ENCODE results near the gene ZFP36L2.

The ZFP36L2 gene, protein sequence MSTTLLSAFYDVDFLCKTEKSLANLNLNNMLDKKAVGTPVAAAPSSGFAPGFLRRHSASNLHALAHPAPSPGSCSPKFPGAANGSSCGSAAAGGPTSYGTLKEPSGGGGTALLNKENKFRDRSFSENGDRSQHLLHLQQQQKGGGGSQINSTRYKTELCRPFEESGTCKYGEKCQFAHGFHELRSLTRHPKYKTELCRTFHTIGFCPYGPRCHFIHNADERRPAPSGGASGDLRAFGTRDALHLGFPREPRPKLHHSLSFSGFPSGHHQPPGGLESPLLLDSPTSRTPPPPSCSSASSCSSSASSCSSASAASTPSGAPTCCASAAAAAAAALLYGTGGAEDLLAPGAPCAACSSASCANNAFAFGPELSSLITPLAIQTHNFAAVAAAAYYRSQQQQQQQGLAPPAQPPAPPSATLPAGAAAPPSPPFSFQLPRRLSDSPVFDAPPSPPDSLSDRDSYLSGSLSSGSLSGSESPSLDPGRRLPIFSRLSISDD

GRCh38 chr2:43226558-43226954, at the start of gene ZFP36L2:
Gene ZFP36L2, minus strand, starts transcription at chr2:43226606. Its CDS starts 291 bp downstream, at chr2:43226315.
- peak; percentile 93 to 95 for DNase-seq

DNA sequence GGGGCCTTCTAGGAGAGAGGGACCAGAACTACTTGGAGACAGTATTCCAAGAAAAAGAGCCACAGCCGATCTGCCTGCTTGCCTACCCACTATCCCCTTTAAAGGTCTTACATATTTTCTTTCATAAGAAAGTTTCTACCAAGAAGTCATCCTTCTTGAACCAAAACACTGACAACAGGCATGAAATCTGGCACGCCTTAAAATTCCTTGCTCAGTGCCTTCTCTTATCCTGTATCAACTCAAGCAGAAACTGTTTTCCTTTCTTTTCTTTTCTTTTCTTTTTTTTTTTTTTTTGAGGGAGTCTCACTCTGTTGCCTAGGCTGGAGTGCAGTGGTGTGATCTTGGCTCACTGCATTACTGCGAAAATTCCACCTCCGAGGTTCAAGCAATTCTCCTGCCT, 48.3 kb upstream of the ZFP36L2 start:
- no peak for DNase-seq

- no peak for DNase-seq
Observed at GRCh38 chr2:43274055-43274454, 47.6 kb upstream of the ZFP36L2 start.

- peak in 1 of 2 donors; percentile 13 for DNase-seq
Observed at GRCh38 chr2:43273529-43273928, 47.1 kb upstream of the ZFP36L2 start.

- DNase-seq: no peak
Observed at GRCh38 chr2:43270930-43271615, 44.7 kb upstream of the ZFP36L2 start.

DNA sequence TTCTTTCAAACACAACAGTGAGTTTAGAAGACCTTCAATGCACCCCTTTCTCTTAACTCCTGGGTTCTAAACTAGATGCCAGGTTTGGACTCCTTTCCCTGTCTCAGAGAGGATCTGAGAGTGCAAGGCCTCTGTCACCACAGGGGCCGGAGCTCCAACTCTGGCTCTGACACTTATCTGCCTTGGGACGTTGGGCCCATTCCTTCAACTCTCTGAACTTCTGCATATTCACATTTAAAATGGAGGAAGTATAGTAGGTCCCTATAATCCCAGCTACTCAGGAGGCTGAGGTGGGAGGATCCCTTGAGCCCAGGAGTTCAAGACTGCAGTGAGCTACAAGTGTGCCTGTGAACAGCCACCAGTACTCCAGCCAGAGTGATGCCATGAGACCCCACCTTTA, 44.1 kb upstream of the ZFP36L2 start:
- no peak for DNase-seq

GRCh38 chr2:43269706-43270105, 43.3 kb upstream of the ZFP36L2 start:
- no peak for DNase-seq

- no peak for DNase-seq
Observed at GRCh38 chr2:43269074-43269572, 42.7 kb upstream of the ZFP36L2 start.

- DNase-seq: no peak
Observed at GRCh38 chr2:43268066-43268953, 41.9 kb upstream of the ZFP36L2 start.

- DNase-seq: no peak
Observed at GRCh38 chr2:43267381-43267780, 41.0 kb upstream of the ZFP36L2 start.

- DNase-seq: no peak
Observed at GRCh38 chr2:43266711-43267111, 40.3 kb upstream of the ZFP36L2 start.

DNA sequence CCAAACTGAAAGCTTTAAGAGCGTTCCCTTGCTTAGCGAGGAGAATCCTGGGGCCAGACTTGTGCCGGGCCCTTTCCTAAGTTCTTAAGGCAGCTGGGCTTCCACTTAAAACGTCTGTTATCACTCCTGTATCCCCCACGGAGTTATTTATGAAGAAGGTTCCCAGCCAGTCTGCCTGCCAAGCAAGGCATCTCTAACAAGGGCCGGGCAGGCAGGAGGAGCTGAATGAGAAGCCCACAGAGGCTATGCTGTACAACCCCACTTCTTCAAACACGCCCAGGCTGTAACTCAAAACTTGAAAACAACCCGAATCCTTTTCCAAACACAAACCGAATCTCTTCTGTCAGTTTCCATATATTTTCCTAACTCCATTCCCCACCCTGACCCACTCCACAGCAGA, 39.0 kb upstream of the ZFP36L2 start:
- DNase-seq: no peak

- DNase-seq: no peak
Observed at GRCh38 chr2:43265001-43265400, 38.6 kb upstream of the ZFP36L2 start.

DNA sequence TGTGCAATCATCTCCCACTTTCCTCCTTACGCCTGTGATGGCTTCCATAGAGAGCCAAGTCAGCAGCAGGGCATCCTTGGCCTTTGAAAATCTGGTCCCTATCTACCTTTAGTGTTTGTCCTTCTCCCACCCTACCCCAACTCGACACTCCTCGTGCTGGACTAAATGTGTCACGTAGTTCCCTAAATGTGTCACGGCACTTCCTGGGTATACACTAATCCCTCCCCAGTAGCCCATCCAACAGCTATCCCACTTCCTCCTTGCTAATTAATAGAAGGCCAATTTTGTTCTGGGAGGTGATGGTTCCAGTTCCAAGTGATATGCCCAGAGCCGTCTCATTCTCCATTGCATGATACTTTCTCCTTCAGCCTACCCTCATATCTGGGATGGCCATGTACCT, 36.5 kb upstream of the ZFP36L2 start:
- DNase-seq: no peak

GRCh38 chr2:43262239-43262638, 35.8 kb upstream of the ZFP36L2 start:
- DNase-seq: no peak

- no peak for DNase-seq
Observed at GRCh38 chr2:43259512-43259911, 33.1 kb upstream of the ZFP36L2 start.

GRCh38 chr2:43258547-43259156, 32.2 kb upstream of the ZFP36L2 start:
- no peak for DNase-seq

GRCh38 chr2:43255296-43255910, 29.0 kb upstream of the ZFP36L2 start:
- DNase-seq: no peak

DNA sequence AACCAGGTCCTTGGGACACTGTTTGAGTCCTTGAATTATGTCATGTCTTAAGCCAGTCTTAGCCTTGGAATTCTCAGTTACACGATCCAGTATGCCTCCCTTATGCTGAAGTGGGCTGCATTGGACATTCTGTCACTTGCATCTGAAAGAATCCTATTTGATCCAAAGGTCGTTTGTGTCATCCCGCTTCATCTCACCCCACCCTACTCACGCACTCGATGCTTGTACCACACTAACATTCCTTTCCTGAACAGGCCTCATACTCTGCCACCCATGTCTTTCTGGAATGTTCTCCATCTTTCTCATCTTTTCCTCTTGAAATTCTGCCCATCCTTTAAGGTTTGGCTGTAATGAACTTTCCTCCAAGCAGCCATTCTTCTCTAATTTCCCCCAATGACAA, 27.9 kb upstream of the ZFP36L2 start:
- DNase-seq: no peak

DNA sequence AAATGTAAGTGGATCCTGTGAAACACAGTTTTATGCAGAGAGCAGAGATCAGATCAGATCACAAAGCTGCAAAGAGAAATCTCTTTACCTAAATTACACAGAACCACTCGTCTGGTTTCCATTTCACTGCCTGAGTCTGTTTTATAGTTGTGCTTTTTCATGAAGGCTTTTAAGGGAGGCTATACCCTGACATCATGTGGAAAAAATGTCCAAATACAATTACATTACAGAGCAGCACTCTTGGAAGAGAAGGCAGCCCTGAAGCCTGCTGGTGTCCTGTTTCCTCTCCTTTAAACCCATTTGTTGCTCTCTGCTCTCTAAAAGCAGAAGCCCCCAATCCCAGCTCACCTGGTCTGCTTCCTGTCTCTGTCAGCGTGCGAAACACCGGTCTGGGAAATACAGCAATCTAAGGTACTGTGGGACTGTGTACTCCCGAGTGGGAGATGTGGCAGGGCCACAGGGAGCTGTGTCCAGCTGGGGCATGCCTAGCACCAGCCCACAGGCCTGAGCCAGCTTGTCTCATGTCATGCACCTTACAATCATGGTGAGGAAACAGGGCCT, 24.8 kb upstream of the ZFP36L2 start:
- DNase-seq: no peak

GRCh38 chr2:43250015-43250414, 23.6 kb upstream of the ZFP36L2 start:
- no peak for DNase-seq

DNA sequence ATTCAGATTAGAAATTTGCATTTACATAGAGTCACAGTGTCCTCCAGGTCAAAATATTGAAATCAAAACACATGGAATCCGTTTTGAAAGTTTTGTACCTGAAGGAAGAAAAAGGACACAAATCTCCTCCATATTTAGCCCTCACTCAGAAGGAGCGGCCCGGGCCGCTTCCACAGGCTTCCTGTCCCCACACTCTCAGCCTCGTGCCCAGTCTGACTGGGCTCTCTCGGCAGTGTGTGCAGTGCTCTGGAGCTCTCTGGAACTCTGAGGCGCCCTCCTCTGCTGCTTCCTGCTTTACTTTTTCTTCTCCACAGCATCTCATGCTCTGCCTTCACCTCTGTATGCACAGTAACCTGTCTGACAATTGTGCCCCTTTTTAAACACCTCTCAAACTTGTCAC, 22.2 kb upstream of the ZFP36L2 start:
- no peak for DNase-seq
